Pulmonary artery endothelial cell (primary cell): ENCODE data around the gene CDX1. TPM values are rescaled to one million over a fixed set of nuclear protein-coding genes. Genes with fewer than 3 reads are reported as not detected.

Experiments used
- DNase-seq: peaks from one replicate; pipeline ENCODE4 v3.0.0-alpha.2; 2011; ENCODE audit warnings: low read depth, low spot score
- total RNA-seq: library from RNA; depleted of rRNA; stranded (reverse); fragments of >200 nt; gene quantifications from 2 replicates; pipeline ENCODE4 v1.2.3, GENCODE V29; 2014

Gene CDX1
- total RNA-seq, 1 donor from 2014 or later = not detected

GRCh38 chr5:150206779-150207115, 40.2 kb downstream of the CDX1 start:
- DNase-seq = no peak

DNA sequence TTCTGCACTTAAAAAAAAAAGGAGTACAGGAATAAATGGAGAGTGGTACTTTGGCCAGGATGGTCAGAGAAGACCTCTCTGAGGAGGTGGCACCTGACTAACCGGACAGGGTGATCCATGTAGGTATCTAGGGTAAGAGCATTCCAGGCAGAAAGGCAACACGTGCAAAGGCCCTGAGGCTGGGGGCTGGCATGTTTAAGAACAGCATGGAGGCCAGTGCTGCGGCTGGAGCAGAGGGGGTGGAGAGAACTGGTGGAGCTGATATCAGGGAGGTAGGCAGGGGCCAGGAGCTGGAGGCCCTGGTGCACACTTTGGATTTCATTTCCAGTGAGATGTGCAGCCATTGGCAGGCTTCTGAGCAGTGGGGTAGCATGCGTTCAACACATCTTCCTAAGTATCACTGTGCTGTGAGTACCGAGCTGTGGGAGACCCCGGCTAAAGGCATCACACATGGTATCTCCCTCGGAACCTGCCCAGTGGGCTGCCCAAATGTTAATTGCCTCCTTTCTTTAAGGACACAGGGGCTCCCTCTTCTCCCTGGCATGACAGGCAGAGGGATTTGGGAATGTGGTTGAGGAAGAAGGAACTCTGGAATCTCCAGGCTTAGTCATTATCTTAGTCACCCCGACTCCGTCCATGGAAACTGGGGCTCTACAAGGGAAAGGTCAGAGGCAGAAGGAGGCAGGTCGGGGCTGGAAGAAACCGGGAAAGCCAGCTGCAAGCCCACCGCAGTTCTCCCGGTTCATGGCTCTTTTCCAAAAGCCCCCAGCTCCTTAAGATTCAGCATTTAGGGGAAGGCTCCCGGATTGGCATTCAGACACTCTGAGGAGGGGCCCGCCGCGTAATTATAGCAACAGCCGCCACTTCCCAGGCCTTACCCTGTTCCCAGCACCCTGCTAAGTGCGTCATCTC, 41.9 kb downstream of the CDX1 start:
- DNase-seq = no peak

DNA sequence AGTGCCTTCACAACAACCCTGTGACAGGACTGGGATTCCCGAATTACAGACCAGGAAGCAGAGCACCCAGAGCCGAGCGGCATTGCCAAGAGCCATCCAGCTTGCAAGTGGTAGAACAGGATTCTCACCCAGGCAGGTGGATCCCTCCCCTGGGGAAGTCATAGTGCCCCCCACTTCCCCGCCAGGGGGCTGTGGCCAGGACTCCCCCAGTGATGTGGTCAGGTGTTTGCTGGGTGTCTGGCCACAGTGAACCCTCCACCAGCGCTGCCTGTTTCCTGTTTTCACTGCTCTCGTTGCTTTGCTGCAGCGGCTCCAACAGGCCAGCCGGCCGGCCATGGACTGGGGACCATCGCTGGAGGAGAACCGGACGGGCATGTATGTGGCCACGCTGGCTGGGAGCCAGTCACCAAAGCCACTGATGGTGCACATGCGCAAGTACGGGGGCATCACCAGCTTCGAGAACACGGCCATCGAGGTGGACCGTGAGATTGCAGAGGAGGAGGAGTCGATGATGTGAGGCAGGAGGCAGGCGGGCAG, 42.6 kb downstream of the CDX1 start:
- no peak for DNase-seq

DNA sequence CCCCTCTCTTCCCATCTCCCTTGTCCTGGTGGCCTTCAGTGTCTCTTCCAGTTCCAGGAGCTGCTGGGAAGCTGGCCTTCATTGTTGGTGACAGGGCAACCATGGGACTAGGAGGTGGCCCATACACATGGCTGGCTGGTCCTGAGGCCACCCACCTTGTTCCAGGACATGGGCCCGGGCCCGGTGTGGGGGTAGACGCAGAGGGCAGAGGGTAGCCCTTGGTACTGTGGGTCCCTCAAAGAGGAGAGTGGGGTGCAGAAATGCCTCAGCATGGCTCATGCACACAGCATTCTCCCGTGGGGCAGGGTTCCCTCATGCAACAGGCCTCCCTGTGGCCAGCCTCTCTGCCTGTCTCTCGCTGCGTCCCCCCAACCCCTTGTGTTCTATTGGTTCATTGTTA, 44.1 kb downstream of the CDX1 start:
- DNase-seq = no peak

DNA sequence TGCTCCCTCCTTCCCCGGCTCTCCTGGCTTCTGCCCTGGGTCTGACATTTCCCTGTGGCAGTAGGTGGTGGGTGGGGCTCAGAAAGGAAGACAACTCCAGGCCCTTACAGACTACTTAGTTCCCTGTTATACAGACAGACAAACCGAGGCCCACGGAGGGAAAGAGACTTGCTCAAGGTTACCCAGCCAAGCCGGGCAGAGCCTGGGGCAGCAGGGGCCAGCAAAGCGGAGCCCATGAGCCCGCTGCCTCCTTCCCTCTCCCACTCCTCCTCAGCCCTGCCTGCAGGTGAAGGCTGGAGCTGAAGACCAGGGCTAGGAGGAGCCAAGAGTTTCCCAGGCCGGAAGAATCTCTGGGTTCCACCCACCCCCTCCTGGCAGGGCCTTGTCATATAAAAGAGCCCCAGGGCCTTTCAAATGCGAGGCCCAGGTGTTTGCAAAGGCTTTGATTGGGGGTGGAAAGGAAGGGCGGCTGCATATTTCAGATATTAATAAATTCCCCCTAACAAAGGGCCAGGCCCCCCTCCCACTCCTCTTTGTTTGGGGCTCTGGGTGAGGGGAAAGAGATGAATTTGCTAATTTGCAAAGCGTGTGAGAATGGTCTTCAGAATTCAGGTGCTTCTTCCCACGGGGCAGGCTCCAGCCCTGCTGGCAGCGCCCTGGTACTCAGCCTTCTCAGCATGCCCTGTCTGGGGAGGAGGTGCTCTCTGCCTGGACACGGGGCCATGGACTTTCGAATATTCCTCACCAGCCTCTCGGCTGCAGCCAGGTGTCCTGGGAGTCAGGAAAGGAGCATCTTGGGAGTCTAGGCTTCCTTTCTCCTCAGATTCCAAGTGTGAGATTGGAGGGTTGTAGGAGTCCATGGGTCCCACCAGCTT, 44.8 kb downstream of the CDX1 start:
- no peak for DNase-seq

DNA sequence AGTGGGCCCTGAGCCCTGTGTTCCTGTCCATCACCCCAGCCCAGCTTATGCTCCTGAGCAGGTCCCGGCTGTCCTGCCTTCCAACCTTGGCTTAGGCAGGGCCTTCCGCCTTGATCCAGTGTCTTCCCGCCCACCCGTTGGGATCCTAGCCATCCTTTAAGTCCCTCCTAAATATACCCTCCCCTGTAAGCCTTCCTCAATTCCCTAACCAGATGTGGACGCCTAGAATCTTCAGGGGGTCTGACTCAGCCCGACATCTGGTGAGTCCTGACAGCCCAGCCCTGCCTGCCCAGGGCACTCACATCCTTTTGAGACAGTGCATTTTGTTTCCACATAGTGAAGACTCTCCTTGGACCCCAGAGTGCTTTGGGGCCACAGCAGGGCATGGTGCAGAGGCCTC, 47.0 kb downstream of the CDX1 start:
- no peak for DNase-seq

DNA sequence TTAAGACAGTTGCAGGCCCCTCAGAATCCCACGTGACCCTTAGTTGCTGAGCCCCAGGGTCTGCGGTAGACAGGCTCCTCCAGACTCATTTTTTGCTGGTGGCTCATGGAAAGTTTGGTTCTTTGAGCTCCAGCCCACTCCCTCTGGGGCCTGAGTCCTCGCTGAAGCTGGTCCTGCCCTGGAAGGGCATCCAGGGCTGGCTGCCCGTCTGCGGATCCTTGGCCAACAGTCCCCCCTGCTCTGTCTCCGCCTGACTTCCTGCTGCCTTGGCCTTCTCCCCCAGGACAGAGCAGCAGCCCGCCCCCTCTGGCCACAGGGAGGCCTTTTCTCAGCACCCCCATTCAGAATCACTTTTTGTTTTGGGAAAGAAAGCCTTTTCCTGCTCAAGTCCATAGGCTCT, 47.7 kb downstream of the CDX1 start:
- no peak for DNase-seq

DNA sequence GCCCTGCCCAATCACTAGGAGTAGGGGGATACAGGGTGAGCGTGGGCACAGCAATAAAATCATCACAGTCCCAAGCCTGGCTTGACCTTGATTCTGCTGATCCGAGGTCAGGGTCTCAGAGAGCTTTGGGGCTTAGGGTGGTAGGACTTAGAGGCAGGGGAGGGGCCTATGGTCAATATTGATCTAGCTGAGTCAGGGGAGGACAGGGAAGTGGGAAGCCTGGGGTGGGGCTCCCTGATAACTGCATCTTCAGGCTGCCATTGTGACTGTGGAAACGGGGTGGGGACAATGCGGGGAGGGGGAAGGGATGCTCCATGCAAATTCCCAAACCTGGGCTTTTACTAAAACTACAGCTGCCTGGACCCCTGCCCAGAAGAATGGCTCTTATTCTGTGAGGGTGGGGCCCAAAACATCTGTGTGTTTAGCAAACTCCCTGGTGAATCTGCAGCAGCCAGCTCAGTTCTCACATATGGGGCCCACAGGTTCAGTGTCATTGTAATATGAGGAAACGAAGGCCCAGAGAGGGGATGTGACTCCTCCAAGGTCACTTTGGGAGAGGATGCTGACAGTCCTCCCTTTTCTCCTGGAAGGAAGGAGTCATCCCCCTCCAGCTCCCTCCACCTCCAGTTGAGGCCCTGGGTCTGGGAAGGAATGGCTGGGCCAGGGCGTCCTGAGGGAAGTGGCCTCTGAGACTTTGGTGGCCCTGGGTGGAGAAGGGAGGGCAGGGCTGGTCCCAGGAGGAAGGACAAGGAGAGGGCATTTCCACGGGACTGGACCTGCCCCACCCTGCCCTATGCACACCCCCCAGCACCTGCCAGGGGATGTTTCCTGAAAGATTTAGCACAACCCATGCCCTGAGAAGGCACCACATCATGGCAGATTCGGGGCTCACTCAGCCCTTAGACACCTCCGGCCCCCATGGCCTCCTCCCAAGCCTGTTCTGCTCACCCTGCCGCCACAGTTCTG, 49.7 kb downstream of the CDX1 start:
- no peak for DNase-seq

DNA sequence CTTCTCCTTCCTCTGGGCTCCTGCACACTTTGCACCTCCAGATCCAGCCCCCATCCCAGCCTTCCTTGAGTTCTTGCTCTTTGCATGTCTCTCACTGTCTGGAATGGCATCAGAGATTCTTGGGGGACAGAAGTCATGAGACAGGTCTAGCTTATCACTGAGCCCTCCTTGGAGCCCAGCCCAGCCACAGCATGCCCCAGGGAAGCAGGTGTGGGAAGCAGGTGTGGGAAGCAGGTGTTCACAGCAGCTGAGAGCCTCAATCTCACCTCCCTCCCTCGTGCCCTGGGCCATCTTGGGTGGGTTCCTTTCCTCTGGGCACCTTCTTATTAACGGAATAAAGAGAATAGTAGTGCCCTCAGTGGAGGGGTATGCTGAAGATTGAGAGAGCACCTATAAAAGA, 50.5 kb downstream of the CDX1 start:
- DNase-seq = no peak

DNA sequence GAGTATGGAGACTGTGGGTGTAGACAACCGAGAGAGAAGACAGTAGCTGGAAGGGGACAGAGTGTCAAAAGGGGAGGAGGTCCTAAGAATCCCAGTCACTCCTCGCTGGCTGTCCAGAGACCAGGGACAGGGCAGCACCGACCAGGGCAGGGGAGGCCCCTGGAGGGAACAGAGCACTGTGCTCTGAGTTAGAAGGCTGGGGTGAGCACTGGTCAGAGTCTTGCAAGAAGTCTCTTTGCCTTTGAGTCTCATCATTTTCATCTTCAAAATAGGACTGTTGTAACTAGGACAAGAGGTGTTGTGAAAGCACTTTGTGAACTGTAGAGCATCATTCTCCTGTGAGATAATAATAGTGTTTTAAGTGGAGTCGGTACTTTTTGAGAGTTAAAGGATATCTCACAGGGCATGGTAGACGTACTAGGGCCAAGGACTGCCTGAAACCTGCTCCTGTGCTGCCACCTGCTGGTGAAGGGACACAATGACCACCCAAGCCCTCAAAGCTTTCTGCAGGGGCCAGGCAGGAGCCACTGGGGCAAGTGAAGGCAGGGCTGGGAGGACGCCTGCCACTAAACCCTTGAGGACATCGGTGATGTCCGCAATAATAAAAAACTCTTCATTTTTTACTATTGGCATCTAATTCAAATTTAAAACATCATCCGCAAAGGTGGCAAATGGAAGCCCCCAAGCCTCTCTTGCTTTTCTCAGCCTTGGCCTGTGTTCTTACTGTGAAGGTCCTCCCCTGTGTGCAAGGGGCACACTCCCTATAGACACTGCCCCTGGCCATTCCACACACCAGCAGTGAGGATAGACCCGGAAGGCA, 51.5 kb downstream of the CDX1 start:
- DNase-seq = peak; percentile 39

DNA sequence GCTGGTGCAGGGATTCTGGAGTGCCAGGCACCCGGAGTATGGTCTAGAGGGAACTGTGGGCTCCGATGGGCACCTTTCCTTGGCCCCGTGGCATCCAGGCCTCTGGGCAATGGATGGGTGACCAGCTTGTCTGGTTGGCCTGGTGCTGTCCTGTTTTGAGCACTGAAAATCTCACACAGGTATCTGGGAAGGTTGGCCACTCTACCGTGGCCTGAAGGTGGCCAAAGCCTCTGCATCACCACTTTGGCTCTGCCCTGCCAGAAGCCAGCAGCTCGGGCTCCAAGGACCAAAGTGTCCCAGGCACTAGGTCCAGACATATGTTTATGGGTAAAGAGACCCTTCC, 52.1 kb downstream of the CDX1 start:
- no peak for DNase-seq

- no peak for DNase-seq
These were observed 52.6 kb downstream of the CDX1 start for GRCh38 chr5:150219142-150219541.

GRCh38 chr5:150219861-150220260, 53.3 kb downstream of the CDX1 start:
- no peak for DNase-seq

GRCh38 chr5:150221471-150221870, 54.9 kb downstream of the CDX1 start:
- DNase-seq = no peak

DNA sequence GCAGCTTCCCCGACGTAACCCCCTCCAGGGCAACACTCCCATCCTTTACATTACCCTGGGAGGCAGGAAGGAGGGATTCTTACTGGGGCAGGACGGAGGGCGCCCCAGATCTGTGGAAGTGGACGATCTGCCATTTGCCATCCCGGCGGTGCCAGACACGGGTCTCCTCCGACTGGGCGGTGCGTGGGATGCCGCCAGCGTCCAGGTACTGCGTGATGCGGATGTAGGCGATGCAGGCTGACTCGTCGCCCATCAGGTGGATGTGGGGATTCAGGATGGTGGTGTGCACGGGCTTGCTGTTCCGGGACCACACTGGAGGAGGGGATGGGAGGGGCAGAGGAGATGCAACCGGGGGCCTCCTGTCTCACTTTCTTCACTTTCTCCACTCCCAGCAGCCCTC, 56.3 kb downstream of the CDX1 start:
- no peak for DNase-seq

DNA sequence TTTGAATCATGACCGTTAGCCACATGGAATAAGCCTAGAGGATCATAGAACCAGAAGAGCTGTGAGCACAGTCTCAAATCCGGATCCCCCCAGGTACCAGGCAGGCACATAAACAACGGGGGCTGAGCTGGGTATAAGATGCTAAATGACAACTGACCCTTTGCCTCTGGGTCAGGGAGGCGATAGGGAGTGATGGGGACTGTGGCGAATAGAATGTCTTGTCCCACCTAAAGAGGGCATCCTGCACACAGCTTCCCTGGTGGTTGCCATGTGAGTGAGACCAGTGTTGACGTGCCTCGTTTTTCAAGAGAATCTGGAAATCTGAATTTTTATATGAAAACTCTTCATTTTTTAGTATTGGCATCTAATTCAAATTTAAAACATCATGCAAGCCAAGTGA, 56.9 kb downstream of the CDX1 start:
- no peak for DNase-seq

DNA sequence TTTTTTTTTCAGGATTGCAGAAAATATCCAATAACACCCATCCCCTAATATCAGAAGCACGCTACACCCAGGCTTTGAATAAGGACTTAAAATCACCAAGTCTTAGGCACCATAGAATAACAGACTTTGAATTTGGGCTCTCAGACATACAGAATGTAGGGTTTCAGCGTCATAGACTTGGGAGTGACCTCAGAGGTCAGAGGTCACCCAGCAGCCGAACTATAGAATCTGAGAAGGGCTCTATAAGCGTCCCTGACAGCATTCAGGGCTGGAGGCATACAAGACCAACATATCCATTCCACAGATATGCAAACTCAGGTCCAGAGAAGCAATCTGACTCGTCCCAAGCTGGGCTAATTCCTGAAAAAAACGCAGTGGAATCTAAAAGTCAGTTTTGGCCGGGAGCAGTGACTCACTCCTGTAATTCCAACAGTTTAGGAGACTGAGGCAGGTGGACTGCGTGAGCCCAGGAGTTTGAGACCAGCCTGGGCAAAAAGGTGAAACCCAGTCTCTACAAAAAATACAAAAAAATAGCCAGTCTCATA, 58.0 kb downstream of the CDX1 start:
- DNase-seq = no peak

DNA sequence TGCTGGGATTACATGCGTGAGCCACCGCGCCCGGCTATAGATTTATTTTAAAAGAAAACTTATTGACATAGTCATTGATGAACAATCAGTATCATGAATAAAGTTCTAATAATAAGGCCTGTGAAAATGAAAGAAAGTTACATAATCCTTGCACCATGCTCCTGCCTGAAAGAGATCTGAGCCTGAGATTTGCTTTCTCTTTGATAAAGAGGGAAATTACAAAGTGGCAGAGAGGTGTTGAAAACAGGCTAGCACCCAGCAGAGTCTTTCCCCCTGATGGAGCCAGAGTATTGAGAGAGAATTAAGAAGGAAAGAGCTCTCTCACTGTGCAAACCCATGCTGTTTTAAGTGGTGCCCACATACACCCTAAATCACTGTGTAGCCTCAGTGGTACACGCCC, 60.5 kb downstream of the CDX1 start:
- no peak for DNase-seq

DNA sequence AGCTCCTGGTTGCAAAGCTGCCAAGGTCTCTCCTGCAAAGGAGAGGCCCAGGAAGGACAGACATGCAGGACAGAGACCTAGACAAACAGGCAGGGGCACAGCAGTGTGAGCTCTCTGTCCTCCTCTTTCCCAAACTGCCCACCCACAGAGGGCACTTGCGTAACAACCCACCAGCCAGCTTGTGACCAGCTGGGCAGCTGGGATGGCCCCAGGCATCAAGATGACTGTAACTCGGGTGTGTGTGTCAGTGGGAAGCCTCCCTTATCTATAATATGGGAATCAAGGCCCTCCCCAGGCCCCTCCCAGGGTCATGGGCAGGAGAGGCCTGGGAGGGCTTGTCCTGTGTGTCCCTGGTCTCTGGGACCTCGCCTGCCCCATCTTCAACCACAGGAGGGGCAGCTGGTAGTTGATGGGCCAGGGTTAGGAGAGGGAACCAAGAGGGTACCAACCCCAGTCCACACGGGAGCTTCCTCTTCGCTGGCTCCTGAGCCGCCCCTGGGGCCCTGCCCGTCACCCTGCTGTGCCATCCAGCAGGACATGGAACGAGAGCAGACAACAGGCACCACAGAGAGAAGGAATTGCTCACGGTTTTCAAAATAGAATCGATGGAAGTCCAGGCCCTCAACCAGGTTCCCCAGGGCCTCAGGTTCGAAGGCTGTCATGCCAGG, 61.2 kb downstream of the CDX1 start:
- DNase-seq = no peak

DNA sequence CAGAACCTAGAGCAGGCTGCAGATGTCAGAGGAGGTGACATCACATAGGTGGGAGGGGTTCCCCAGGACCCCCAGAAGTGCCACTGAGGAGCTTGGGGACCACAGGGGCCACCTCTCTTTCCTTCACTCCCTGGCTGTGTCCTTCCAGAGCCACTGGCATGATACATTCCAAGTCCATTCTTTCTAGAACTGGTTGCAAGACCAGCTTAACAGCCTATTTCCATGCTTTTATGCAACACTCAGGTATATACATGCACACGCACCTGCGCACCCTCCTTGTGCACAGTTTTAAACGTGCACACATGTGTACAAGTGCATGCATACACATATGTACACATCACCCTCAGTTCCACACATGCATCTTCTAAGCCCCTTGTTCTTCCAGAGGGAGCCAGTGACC, 63.0 kb downstream of the CDX1 start:
- DNase-seq = no peak
